Measurements from ENCODE around the gene PLXNA4.
A peak's percentile ranks its signal among the peaks of the same experiment; 100 is the strongest.

The PLXNA4 gene

DNA sequence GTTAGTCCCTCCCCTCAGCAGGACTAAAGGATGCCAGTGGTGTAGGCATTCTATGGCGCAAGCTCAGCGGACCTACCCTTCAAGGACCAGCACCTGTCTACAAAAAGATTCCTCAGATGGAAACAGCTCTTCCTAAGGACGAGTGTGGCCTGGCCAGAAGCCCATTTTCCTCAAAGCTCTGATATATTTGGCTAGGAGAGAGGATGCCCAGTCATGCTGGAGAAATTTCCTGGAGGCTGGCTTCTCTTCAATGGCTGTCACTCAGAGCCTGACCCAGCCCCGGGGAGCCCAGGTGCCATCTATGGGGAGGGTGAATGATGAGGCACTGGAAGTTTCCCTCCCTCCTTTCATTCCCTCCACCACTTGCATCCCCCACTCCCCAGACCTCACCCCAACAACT lies 111.5 kb downstream of the PLXNA4 start:
- no peak for DNase-seq

DNA sequence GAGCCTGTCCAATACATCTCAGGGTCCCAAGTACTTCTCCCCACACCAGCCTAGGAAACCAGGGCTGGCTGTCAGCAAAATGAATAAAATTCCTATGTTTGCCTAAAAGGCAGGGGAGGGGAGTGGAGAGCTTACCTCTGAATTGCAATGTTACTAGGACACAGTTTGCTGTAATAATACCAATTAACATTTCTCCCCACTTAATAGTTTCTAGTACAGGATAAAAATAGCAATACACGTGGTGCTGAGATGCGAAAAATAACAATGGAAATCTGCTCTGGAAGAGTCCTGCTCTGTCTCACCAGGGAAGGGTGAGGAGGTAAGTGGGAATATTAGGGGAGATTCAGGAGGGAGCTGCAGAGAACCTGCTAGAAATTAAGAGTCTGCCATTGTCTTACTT lies 112.3 kb downstream of the PLXNA4 start:
- DNase-seq = no peak

DNA sequence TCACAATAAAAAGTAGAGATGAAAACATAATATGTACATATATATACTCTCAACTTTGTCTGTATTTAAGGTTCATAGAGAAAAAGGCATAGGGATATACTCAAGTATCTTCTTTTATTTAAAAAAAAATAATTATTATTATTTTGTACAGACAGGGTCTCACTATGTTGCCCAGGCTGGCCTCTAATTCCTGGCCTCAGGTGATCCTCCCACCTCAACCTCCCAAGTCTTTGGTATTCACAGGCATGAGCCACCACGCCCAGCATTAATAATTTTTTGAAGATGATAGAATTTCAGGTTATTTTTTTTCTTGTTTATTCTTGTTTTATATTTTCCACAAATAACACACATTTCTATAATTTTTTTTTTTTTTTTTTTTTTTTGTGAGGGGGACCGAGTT lies 113.8 kb downstream of the PLXNA4 start:
- DNase-seq = no peak

DNA sequence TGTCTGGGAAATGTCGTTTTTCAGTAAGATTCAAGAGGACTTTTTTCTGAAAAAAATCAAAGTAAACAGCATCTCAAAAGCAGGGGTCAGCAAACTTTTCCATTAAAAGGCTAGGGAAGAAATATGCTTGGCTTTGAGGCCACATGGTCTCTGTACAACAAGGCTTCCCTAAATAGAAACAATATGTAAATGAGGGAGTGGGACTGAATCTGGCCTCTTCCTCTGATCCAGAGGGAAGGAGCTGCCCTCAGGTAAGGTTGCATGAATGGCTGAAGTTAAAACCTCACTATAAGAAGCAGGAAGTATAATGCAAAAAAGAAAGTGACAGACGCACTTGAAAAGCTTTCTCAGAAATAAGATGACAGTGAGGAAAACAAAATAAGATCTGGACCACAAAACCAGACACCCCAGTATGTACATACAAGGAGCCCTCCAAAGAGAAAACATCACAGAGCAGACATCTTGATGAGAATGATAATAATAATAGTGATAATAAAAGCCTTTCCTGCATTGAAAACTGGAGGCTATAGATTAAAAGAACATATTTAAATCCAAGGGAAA lies 115.2 kb downstream of the PLXNA4 start:
- peak in 1 of 5 experiments; percentile 67 for DNase-seq

DNA sequence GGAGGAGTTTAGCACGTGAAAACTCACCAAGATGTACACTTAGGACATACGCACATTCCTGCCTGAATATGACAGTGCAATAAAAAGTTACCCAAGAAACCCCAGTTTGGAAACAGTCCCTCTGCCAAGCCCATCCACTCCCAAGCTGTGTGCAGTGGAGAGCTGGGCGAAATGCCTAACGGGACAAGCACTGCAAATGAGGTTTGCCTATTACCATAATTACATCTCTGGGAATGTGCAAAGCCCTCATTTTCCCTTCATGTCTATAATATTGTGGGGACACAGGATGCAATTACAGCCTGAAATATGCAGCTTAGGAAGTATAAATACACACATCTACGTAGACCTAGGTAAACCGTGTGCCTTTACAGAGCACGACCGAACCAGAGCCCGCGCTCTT lies 117.5 kb downstream of the PLXNA4 start:
- no peak for DNase-seq

DNA sequence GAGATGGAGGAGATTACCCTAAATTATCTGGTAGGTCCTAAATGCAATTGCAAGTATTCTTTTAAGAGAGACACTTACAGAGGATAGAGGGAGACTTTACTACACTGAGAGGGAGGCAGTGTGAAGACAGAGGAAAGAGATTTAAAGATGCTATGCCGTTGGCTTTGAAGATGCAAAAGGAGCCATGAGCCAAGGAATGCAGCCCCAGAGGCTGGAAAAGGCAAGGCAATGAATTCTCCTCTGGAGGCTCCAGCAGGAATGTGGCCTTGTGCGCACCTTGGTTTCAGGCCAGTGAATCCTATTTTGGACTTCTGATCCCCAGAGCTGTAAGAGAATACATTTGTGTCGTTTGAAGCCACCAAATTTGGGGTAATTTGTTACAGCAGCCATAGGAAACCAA lies 118.6 kb downstream of the PLXNA4 start:
- DNase-seq = no peak

DNA sequence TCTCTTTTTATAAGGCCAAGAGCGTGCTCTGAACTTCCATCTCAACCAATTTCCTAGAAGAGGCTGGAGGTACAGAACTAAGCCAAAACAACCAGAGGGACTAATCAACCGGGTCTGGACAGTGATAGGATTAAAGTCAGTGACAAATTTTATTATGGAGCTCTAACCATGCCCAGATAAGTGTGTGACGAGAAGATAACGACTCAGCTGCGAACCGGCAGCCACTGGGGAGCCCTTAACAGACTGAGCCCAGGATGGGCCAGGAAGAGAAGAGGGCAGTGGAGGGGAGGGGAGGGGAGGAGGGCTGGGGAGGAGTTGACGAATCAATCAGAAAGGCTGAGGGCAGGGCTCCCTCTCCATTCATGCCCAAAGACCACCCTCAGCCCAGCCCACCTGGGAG lies 119.9 kb downstream of the PLXNA4 start:
- no peak for DNase-seq

DNA sequence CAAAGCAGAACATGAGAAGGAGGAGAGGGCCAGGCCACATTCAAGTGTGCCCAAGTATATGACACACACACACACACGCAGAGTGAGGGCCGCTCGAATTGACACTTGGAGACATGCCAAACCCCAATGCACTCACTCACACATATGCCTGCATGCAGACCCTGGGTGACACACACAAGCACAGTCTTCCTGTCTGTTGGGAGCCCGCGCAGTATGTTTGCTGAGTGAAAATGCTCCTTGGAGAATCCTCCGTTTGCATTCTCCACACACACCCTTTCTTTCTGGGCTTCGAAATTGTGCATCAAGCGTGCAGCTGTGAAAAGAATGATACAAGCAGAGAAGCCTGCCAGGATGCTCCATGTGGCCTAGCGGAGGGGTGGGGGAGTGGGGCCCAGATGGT lies 120.9 kb downstream of the PLXNA4 start:
- peak in 2 of 5 experiments; percentile 20 to 31 for DNase-seq

DNA sequence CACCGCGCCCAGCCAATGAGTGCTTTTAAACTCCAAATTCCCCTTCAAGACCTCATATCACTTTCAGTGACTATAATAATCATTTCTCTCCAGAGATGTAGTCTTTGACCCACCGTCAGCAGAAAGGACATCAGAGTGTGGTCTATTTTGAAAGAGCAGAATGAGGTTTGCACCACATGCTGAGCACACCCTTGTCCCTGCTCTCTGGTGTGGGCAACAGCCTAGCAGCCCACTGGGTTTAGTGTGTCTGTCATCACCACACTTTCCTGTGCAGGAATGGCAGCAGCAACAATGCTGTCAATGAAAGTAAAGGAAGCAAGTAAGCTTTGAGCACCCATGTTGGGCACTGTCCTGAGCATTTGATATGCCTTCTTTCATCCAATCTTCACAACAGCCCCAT lies 122.4 kb downstream of the PLXNA4 start:
- no peak for DNase-seq

DNA sequence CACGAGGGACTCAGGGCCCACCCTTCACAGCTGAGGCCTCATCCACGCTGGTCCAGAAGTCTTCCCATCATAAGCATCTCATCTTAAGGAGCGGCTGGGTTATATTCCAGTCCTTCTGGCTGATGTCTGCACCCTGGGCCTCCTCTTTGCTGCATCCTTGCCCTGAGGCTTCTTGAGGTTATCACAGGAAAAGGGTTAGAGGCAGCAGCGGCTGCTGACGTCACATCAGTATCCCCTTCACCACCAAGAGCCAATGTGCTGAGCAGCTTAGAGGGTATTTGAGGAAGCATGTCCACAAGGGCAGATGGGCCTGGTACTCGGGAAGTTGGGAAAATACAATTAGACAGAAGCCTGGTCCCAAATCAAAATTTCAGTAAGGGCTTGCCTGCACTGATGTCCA lies 125.1 kb downstream of the PLXNA4 start:
- peak in 2 of 5 experiments; percentile 50 to 77 for DNase-seq

DNA sequence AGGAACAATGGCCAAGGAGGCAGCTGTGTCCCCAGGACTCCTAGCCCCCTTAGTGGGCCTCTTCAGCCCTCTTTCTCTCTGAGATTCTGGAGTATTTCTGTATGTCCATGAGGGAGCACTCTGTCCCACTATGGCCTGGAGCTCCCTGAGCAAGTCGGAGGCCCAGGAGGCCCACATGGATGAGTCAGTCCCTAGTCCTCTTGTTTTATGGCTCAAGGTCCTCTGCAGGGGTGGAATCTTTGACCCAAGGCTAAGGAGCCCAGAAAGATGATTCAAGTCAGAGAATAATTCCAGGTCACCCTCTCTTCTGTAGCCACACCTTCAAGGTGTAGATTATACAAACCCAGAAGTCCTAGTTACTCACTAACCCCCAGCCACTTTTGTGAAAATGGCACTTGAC lies 125.6 kb downstream of the PLXNA4 start:
- DNase-seq = no peak

DNA sequence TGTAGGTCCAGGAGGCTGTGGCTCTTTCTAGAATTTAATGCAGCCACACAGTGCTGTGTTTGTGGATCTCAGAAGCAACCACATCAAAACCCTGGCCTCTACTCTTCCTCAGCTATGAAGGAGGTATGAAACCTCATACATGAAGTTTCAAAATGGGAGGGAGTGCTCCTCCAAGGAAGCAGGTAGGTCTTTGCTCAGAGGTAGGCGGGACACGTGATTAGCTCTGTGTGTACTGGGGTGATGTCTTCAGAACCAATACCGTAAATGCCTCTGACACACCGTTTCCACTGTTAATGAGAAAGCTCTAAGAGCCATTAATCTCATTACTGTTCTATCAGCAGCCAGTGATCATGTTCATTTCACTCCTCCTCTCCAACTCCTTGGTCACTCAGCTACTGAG lies 126.1 kb downstream of the PLXNA4 start:
- DNase-seq = no peak

DNA sequence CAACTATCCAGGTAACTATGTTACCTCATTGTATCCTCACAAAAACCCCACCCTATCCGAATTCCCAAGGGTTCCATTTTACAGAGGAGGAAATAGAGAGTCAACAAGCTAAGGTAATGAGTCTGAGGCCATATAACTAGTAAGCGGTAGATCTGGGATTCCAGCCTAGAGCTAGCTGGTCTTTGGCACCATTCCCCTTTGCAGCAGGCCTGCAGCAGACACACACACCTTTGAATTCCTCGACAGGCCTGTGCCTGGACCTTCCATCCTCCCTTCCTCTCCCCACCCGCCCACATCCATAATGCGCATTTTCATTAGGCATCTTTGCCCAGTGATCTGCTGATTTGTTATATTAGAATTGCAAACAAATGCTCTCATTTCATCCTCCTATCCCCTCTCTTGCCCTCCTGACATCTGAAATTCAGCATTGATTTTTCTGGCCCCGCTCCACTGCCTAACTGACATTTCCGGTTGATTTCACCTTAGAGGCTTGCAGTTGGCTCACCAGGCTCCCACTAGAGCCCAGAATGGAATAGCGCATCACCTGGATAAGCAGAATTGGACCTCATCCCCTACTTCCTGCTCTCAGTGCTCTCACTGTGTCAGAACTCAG lies 129.5 kb downstream of the PLXNA4 start:
- no peak for DNase-seq

DNA sequence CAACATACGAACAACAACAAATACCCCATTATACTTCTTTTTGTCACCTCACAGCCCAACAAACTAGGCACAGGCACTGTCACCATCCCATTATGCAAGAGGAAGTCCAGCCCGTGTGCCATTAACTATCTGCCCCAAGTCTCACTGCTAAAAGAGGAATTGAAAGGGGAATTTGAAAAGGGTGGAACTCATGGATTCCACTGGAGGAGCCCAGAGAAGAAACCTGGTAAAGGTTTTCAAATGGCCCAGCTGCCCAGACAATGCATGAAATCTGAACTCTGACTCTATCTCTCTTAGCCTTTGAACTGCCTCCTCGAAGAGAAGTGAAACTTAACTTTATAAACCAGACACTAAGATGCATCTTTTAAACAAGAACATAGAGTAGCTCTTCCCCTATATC lies 130.0 kb downstream of the PLXNA4 start:
- DNase-seq = no peak

DNA sequence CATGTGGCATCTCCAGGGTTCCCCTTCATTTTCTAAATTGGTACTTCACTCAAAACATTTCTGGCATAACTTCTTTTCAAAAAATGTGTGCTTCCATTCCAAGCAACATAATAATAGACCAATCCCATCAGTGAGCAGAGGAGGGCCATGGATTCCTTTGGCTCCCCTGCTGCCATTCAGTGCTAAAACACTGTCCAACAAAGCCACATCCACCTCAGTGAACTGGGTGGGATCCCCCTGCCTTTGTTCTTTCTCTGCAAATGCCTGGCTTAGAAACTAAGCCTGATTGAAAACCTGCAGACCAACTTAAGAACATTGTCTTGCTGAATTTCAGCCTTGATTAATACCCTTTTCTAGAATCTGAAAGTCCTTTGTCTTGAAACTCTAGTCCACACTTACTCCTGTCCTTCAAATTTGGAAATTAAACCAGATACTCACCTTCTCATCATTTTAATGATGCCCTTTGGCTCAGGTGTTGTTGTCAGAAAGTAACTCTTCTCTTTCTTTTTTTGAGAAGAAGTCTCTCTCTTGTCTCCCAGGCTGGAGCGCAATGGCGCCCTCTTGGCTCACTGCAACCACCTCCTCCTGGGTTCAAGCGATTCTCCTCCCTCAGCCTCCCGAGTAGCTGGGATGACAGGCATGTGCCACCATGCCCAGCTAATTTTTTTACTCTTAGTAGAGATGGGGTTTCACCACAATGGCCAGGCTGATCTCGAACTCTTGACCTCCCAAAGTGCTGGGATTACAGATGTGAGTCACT lies 132.3 kb downstream of the PLXNA4 start:
- DNase-seq = no peak

DNA sequence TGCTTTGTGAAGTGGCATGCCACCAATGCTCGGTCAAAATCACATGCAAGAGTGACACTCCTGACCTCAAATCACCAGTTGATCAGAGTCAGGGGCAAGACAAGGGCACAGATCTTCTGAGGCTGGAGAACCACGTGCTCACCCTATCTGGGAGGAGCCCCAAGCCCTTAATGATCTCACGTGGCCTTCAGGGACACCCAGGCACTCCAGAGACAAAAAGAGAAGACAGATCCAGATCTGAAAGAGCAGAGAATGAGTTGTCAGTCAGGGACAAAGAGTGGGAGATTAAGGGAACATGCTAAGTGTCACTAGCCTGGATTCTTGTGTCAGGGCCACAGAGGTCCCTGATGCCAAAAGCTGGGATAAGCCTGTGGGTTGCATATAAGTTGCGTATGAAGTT lies 134.3 kb downstream of the PLXNA4 start:
- no peak for DNase-seq

DNA sequence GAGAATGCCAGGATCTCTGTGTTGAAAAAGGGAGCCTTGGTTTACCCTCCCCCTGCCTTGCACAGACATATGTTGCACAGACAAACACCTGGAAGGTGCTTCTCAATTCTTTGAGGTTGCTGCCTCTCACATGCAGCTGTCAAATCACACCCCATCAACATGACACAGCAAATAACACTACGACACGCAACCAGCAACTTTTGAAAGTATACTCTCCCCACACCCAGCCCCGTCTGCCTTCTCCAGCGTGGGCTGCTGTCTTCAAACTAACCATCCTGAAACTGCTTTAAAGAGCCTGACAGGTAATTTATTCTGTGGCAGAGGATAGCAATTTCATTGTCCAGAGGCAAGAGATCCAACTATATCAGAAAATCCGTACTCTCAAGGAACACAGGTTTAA lies 136.1 kb downstream of the PLXNA4 start:
- peak in 1 of 5 experiments; percentile 24 for DNase-seq

DNA sequence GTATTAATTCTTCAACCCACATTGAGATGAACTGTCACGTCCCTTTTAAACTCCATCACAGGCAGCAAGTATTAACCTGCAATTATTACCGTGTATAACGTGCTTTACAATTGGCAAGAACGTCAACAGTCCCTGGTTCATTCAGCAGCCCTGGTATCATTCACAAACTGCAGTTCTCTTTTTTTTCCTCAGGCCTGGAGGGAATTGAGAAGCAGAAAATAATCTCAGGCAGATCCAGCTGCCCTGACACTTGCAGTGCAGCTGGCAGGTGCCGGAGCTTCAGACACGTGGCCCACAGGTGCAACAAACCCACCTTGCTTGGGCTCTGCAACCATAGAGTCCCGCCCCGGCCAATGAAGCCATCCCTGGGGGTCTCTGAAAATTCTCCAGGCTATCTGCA lies 137.3 kb downstream of the PLXNA4 start:
- no peak for DNase-seq

DNA sequence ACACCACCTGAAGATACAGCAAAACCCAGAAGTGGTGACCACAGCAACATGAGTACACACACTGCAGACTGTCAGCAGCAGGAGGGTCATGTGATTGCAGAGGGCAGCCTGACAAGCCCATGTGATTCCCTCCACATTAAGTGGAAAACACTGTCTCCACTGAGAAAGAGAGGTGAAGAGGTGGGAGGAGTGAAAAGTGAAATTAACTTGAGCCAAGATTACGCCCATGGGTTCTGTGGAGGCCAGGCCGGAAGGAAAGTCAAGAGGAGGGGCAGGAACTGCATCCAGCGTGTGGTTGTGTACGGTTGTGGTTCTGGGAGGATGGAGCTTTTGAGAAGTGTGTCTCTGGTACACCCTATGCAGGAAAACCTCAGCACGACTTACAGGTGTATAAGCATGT lies 138.5 kb downstream of the PLXNA4 start:
- peak in 2 of 5 experiments; percentile 60 to 74 for DNase-seq

DNA sequence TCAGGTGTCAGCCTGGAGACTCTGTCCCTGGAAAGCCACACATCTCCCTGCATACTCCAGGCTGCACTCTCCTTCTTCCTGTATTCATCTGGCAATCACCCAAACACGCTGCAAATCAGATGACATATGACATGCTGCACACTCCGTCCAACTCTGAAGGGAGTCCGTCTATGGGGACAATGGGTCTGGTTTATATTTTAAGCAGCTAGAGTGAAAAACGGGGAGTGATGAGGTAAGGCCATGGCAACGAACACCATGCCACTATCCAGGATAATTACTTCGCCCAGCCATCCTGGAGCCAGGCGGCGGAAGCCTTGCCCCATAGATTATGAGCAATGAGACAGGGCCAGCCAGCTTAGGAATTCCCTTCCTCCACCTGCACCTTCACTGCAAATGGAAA lies 140.1 kb downstream of the PLXNA4 start:
- DNase-seq = no peak

DNA sequence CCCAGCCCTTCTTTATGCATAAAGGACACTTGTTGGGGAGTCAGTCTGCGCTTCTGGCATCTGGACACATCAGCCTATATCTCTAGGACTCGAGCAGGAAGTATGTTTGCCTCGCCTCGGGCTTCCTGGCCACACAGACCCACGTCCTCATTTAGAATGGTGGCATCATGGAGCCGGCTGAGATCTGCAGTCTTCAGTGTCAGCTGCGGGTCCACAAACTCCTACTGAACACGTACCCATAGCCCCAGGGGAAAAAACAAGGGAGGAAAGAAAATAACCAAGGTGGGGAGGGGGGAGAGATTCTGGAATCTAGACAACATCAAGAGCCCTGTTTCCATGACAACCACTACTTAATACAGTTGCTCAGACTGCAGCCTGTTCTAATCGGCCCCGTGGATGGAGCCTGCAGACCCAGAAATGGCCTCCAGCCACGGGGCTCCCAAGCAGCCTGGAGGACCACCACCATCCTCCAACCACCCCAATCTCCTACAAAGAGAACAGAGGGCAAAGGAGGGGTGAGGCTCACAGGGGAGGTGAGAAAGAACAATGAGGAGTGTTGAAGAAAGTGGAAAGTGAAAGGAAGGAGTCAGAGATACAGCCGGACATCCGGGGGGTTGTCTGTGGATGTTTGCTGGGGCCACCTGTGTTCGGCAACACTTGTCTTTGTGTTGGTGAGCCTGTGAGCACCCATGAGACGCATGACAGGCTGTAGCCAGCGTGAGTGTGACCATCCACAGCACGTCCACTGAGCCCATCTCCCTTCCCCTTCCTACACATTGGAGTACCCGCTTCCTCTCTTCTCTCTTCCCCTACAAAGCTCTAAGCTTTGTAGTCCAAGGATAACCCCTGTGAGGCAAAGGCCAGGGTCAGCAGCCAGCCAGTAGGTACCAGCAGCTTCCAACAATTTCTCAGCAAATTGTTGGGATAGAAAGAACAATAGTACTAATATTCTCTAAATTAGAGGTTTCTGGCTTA lies 141.0 kb downstream of the PLXNA4 start:
- no peak for DNase-seq

DNA sequence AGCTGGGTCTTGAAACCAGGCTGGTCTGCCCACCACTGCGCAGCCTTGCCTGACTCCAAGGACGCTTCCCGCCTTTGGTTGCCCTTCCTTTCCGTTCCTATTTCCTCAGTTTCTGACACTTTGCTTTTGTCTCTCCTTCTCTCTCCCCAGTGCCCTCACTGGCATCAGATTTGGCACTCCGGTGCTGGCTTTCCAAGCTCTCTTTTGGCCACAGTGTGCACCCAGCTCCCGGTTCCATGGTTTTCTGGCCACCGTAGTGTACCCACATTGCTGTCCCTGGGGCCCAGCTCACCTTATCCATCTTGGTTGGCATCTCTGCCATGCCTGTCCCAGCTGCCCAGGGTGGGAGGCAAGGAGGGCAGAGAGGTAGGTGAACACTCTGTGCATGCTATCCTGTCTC lies 142.2 kb downstream of the PLXNA4 start:
- DNase-seq = no peak

DNA sequence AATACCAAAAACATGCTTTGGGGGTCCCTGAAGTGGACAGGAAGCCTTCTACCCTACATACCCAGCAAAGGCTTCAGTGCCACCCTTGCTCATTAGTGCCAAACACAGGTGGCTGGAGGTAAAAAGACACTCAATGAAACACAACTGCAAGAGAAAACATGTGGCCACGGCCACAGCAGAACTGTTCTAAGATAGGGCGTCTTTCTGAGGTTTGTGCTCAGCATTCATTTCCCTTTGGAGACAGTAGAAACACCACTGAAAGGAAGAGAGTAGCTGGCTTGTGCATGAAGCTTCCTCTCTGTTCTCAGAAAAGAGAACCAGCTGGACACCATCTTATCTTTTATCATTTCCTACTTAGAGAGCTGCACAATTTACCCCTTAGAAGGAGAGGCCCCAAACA lies 143.0 kb downstream of the PLXNA4 start:
- peak in 1 of 5 experiments; percentile 62 for DNase-seq
